Hematopoietic multipotent progenitor cell treated with erythropoietin and hydrocortisone succinate and interleukin-3 and kit ligand, for 6 days (in vitro differentiated cells): ENCODE data around the gene CYBC1.
A peak's percentile ranks its signal among the peaks of the same experiment; 100 is the strongest.

Experiments
- DNase-seq: peaks from one replicate; pipeline ENCODE4 v3.0.0-alpha.2; 2015

CYBC1 gene

GRCh38 chr17:82405051-82405450, 45.5 kb downstream of the CYBC1 start:
- no peak for DNase-seq

- no peak for DNase-seq
Observed at GRCh38 chr17:82403662-82404660, 46.6 kb downstream of the CYBC1 start.

GRCh38 chr17:82402865-82403264, 47.7 kb downstream of the CYBC1 start:
- no peak for DNase-seq

- DNase-seq, result peak; percentile 86
Observed at GRCh38 chr17:82400830-82401229, 49.7 kb downstream of the CYBC1 start.

GRCh38 chr17:82400206-82400605, 50.3 kb downstream of the CYBC1 start:
- peak; percentile 67 for DNase-seq

GRCh38 chr17:82399601-82400101, 50.9 kb downstream of the CYBC1 start:
- DNase-seq, result no peak

GRCh38 chr17:82399041-82399441, 51.5 kb downstream of the CYBC1 start:
- DNase-seq, result no peak

- DNase-seq, result peak; percentile 29
Observed at GRCh38 chr17:82397449-82398335, 52.9 kb downstream of the CYBC1 start.

- DNase-seq, result no peak
Observed at GRCh38 chr17:82396601-82397435, 53.7 kb downstream of the CYBC1 start.

GRCh38 chr17:82394278-82394677, 56.3 kb downstream of the CYBC1 start:
- DNase-seq, result no peak

- no peak for DNase-seq
Observed at GRCh38 chr17:82392941-82393340, 57.6 kb downstream of the CYBC1 start.
